ENCODE measurements around the gene RAB41.
"Not testable (repeated sequence)": the region's sequence is repeated elsewhere in the genome, so short reads cannot be mapped to it uniquely, and the experiment has no call there.

The RAB41 gene

DNA sequence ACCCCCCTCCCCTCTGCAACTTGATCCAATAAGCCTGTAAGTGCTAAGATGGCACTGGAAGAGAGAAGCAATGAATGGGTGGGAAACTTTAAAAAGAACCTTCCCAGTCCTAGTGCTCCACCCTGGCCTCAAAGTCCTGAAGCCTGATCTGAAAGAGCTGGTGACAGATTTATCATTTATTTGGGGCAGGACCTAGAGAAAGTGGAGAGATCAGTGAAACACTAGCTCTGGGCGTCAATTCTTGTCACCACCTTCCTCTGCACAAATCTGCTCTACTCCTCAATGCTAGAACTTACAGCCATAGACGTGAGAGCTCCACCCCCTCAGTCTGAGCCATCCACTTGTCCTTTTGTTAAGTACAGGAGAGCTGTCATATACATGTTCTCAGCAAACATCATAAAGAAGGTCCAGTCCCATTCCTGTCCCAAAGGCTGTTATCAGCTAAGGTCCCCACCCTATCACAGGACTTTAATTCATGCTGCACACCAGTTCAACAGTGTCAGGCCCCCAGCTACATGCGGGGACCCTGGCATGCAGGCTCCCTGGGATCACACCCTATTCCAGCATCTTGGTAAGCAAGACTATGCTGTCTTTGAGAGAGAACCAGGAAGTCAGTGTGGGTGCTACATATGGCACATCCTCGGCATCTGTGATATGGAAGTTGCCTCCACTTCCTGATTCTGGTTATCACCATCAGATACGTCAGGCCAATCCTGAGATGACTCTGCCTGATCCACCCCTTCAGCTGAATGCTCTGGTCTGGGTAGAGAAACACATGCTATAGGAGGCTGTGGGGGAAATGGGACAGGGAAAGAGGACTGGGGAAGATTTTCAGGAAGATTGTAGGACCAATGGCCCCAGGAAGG lies 24.3 kb upstream of the RAB41 start:
- Histone ChIP-seq H3K36me3 (ENCODE audit: insufficient read depth, low read depth, low read length) (no peaks in the 10 kb centered on the region), H3K9me3 (ENCODE audit: insufficient read depth, low read depth, low read length) (no peaks in the 10 kb centered on the region), H3K9ac (ENCODE audit: low read depth, low read length) (no peak overlapping the region), H3K27ac (ENCODE audit: low read length) (no peak overlapping the region), H3K4me1 (ENCODE audit: insufficient read depth, low read length) (no peaks in the 10 kb centered on the region), H3K27me3 (ENCODE audit: insufficient read depth, low read length) (no peaks in the 10 kb centered on the region), H3K4me3 (ENCODE audit: low read length) (no peak overlapping the region)

DNA sequence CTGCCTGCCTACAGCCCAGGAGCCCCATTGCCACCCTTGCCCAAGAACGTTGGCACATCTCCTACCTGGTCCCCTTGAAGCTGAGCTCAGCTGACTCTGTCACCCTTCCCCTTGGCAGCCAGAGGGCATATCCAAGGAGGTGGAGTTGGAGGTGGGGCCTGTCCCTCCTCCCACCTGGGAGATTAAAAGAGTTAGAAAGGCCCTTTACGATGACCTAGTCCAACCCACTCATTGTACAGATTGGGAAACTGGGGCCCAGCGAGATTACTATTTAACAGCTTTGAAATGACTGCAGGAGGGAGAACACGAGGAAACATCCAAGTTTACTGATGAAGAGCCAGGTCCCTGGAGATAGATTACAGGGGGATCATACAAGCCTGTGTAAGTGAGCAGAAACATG lies 21.9 kb upstream of the RAB41 start, which contains the start of gene P2RY4:
P2RY4 (minus strand) TSS at position 101 of the 400 bp plus-strand sequence. CDS start 580 bp downstream, outside the sequence.
- H3K9me3 ChIP-seq (ENCODE audit: insufficient read depth, low read depth, low read length): no peaks in the 10 kb centered on the region

DNA sequence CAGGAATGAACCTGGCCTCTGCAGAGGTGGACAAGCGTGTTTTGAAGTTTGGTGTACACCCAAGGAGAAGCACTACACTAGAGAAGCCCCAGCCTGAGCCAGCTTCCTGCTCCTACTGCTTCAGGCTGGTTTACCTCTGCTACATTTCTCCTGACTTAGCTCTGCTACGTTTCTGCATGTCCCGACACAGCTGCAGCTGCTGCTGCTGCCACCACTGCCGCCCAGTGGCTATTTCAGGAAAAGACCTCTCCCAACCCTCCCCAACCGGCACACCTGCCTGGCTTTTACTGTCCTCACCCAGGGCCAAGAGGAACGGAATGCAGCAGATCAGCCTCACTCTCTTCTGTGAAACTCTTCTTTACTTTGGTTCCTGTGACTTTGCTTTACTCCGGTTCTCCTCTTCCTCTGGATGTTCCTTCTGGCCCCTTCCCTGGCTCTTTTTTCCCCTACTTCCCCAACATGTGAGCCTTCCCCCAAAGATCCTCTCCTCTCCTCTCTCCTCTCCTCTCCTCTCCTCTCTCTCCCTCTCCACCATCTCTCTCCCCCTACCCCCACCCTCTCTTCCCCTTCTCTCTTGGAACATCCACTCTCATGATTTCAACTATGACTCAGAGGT lies 18.9 kb upstream of the RAB41 start:
- H3K4me1 ChIP-seq (ENCODE audit: insufficient read depth, low read length): no peaks in the 10 kb centered on the region
- H3K9ac ChIP-seq (ENCODE audit: low read depth, low read length): no peak overlapping the region
- no peaks in the 10 kb centered on the region for H3K27me3 ChIP-seq (ENCODE audit: insufficient read depth, low read length)
- no peak overlapping the region for H3K27ac ChIP-seq (ENCODE audit: low read length)
- H3K9me3 ChIP-seq (ENCODE audit: insufficient read depth, low read depth, low read length): no peaks in the 10 kb centered on the region
- H3K36me3 ChIP-seq (ENCODE audit: insufficient read depth, low read depth, low read length): no peaks in the 10 kb centered on the region
- H3K4me3 ChIP-seq (ENCODE audit: low read length): no peak overlapping the region

More for the DNA sequence above, 21.9 kb upstream of the RAB41 start, which contains the start of gene P2RY4:
- Histone ChIP-seq H3K36me3 (ENCODE audit: insufficient read depth, low read depth, low read length) (no peaks in the 10 kb centered on the region), H3K9ac (ENCODE audit: low read depth, low read length) (no peak within 1 kb of the TSS), H3K4me1 (ENCODE audit: insufficient read depth, low read length) (no peaks in the 10 kb centered on the region), H3K27me3 (ENCODE audit: insufficient read depth, low read length) (no peaks in the 10 kb centered on the region), H3K4me3 (ENCODE audit: low read length) (no peak within 1 kb of the TSS), H3K27ac (ENCODE audit: low read length) (no peak within 1 kb of the TSS)

DNA sequence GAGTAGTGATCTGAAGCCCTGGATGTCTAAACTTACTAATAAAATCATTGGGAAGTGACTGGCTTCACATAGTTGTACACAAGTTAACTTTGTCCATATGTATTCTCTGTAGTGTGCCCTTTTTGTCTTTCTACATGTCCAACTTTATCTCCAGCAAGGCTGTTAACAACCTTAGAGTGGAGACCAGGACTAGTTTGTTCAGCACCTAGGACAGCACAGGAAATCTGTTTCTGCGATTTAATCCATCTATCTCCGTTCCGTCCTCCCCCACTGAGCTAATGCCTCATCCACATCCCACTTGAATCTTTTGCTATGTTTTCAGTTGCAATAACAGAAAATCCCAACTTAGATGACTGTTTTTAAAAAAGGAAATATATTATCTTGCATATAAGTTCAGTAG lies 17.2 kb upstream of the RAB41 start:
- Histone ChIP-seq H3K4me1 (ENCODE audit: insufficient read depth, low read length) (no peaks in the 10 kb centered on the region), H3K27ac (ENCODE audit: low read length) (no peak overlapping the region), H3K27me3 (ENCODE audit: insufficient read depth, low read length) (no peaks in the 10 kb centered on the region), H3K9ac (ENCODE audit: low read depth, low read length) (no peak overlapping the region), H3K9me3 (ENCODE audit: insufficient read depth, low read depth, low read length) (no peaks in the 10 kb centered on the region), H3K4me3 (ENCODE audit: low read length) (no peak overlapping the region), H3K36me3 (ENCODE audit: insufficient read depth, low read depth, low read length) (no peaks in the 10 kb centered on the region)

DNA sequence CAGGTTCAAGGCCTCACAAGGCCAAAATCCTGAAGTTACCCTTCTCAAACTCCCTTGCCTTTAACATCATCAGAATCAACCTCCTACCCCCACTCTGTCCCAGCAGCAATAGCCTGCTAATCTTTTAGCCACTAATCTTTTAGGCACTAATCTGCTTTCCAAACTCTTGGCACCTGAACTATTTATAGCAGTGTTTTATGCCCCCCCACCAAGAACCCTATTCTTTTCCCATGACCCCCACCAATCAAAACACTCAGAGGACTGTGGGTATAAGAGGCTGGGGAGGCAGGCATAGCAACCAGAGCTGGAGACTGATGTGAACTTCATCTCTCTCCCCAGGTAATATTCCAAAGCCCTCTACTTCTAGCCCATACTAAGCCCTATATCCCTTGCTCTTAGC lies 13.9 kb upstream of the RAB41 start, which contains the start of gene ARR3:
ARR3 (plus strand) TSS at position 301 of the 400 bp plus-strand sequence. CDS start 1,052 bp downstream, outside the sequence.
- H3K4me3 ChIP-seq (ENCODE audit: low read length): no peak within 1 kb of the TSS
- H3K4me1 ChIP-seq (ENCODE audit: insufficient read depth, low read length): no peaks in the 10 kb centered on the region
- H3K9me3 ChIP-seq (ENCODE audit: insufficient read depth, low read depth, low read length): no peaks in the 10 kb centered on the region
- no peaks in the 10 kb centered on the region for H3K36me3 ChIP-seq (ENCODE audit: insufficient read depth, low read depth, low read length)
- no peak within 1 kb of the TSS for H3K9ac ChIP-seq (ENCODE audit: low read depth, low read length)
- no peak within 1 kb of the TSS for H3K27ac ChIP-seq (ENCODE audit: low read length)
- H3K27me3 ChIP-seq (ENCODE audit: insufficient read depth, low read length): no peaks in the 10 kb centered on the region

DNA sequence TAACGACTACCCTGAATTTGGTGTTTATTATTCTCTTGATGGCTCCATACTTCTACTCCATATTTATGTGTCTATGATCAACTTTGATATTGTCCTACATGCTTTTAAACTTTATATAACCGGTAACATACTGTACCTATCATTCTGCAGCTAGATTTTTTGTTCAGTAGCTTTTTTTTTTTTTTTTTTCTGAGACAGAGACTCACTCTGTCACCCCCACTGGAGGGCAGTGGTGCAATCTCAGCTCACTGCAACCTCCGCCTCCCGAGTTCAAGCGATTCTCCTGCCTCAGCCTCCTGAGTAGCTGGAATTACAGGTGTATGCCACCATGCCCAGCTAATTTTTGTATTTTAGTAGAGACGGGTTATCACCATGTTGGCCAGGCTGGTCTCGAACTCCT lies 7.9 kb upstream of the RAB41 start:
- H3K27ac ChIP-seq (ENCODE audit: low read length); H3K9ac ChIP-seq (ENCODE audit: low read depth, low read length); H3K4me1 ChIP-seq (ENCODE audit: insufficient read depth, low read length); H3K9me3 ChIP-seq (ENCODE audit: insufficient read depth, low read depth, low read length); H3K36me3 ChIP-seq (ENCODE audit: insufficient read depth, low read depth, low read length); H3K27me3 ChIP-seq (ENCODE audit: insufficient read depth, low read length); H3K4me3 ChIP-seq (ENCODE audit: low read length): not testable (repeated sequence)

DNA sequence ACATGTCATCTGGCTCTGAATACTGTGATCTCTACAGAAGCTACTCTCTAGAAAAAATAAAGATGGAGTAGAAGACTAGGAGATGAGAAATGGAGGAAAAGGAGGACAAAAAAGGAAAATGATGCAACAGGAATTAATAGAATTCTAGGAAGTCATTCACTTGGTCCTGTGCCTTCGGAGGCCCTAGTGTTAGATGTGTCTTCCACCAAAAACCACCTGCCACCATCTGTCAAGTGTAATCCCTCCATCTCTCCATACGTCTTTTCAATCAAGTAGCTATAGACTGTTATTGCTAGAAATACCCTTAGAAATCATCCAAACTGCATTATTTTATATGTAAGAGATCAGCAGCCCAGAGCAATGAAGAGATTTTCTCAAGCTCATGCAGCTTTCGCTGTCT lies 2.9 kb upstream of the RAB41 start:
- H3K9me3 ChIP-seq (ENCODE audit: insufficient read depth, low read depth, low read length): no peaks in the 10 kb centered on the region
- no peaks in the 10 kb centered on the region for H3K27me3 ChIP-seq (ENCODE audit: insufficient read depth, low read length)
- no peak overlapping the region for H3K9ac ChIP-seq (ENCODE audit: low read depth, low read length)
- no peaks in the 10 kb centered on the region for H3K4me1 ChIP-seq (ENCODE audit: insufficient read depth, low read length)
- no peaks in the 10 kb centered on the region for H3K36me3 ChIP-seq (ENCODE audit: insufficient read depth, low read depth, low read length)
- H3K4me3 ChIP-seq (ENCODE audit: low read length): no peak overlapping the region
- H3K27ac ChIP-seq (ENCODE audit: low read length): no peak overlapping the region

DNA sequence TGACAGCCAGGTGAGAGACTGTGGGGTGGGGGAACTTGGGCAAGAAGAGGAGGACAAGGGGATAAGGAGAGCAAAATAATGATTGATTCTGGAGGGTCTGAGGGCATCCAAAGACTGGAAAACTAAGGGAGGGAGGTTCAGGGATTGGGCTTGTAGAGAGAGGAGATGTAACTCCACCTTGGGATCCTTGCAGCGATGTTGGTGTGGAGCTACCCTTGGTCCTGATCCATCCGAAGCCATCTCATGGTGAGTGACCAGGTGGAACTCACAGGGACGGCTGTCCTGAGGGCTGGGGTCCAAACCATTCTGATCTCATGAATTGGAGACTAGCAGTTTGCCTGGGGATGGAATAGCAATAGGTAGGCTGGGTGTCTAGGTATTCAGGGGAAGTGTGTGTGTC lies 1.4 kb upstream of the RAB41 start:
- H3K4me1 ChIP-seq (ENCODE audit: insufficient read depth, low read length): no peaks in the 10 kb centered on the region
- H3K27me3 ChIP-seq (ENCODE audit: insufficient read depth, low read length): no peaks in the 10 kb centered on the region
- no peak overlapping the region for H3K9ac ChIP-seq (ENCODE audit: low read depth, low read length)
- no peaks in the 10 kb centered on the region for H3K36me3 ChIP-seq (ENCODE audit: insufficient read depth, low read depth, low read length)
- H3K4me3 ChIP-seq (ENCODE audit: low read length): no peak overlapping the region
- H3K27ac ChIP-seq (ENCODE audit: low read length): no peak overlapping the region
- H3K9me3 ChIP-seq (ENCODE audit: insufficient read depth, low read depth, low read length): no peaks in the 10 kb centered on the region

DNA sequence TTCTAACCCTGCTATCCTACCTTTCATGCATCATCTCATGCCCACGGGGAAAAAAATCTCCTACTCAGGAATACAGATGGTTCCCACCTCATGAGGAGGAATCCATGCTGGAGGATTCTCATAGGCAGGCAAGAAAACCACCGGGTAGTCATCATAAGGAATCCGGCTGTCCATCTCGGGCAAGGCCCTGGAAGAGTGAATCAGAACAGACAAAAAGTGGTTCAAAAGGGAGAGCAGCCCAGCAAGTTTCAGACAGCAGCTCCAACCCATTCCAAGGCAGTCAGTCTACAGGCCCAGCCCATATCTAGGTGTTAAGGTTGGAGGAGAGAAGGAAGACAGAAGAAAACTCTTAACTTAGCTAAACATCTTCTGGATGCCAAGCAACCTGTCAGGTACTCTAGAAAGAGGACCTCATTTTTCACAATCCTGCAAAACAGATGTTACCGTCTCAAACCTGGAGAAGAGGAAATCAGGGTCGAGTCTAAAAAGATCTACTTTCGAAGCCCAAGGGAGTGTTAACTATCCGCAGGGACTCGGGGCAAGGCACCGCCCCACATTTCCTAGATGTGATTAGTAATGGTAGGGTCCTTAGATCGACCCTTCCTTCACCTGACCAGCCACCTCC lies 7.3 kb downstream of the RAB41 start:
- Histone ChIP-seq H3K27ac (ENCODE audit: low read length) (no peak overlapping the region), H3K4me1 (ENCODE audit: insufficient read depth, low read length) (0 out of 2 replicates have a peak, but pooled peaks cover 4% of the 10 kb centered on the region), H3K27me3 (ENCODE audit: insufficient read depth, low read length) (no peaks in the 10 kb centered on the region), H3K4me3 (ENCODE audit: low read length) (peak overlapping the region; percentile 94), H3K36me3 (ENCODE audit: insufficient read depth, low read depth, low read length) (peaks cover 37% of the 10 kb centered on the region), H3K9me3 (ENCODE audit: insufficient read depth, low read depth, low read length) (no peaks in the 10 kb centered on the region), H3K9ac (ENCODE audit: low read depth, low read length) (peak overlapping the region; percentile 94)

DNA sequence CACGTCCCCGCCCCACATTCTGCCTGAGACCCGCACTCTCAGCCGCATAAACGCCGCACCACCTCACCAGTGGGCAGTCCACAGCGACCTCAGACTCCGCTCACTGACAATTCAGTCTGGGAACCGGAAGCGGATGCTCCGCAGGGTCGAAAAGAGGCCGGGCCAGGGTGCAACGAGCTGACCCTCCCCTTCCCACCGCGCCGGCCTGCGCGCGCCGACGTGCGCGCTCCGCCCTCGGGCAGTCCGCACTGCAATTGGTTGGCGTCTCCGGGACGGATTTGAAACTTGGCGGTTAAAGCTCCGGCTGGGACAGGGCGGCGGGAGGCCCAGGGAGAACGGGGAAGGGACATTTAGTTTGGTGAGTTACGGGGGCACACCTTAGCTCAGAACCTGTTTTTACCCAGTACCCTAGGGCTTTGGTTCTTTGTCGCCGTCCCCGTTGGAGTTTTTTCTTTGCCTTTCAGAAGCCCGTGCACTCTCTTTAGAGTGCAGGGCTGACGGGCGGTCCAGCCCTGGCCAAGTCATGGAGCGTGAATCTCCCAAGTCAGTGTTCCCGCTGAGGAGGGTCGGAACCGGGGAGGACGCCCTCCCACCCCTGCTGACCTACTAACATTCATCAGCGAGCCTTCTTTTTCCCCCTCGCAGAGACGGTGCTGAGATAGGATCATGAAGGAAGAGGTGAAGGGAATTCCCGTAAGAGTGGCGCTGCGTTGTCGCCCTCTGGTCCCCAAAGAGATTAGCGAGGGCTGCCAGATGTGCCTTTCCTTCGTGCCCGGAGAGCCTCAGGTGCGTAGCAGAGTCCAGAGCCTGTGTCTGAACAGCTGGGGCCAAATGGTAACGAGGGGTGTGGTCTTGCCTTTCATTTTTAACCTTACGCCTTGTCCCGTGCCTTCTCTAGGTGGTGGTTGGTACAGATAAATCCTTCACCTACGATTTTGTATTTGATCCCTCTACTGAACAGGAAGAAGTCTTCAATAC lies 8.1 kb downstream of the RAB41 start, which contains the start of the genes KIF4A and PDZD11:
KIF4A (plus strand) TSS at position 312 of the 978 bp plus-strand sequence; CDS start at position 667, 355 bp downstream.
PDZD11 (minus strand) TSS at position 135 of the 978 bp plus-strand sequence. CDS start 586 bp downstream, outside the sequence.
- Histone ChIP-seq H3K9me3 (ENCODE audit: insufficient read depth, low read depth, low read length) (no peaks in the 10 kb centered on the region), H3K27ac (ENCODE audit: low read length) (peak within 1 kb of the TSS; percentile 76), H3K36me3 (ENCODE audit: insufficient read depth, low read depth, low read length) (peaks cover 40% of the 10 kb centered on the region), H3K9ac (ENCODE audit: low read depth, low read length) (peak within 1 kb of the TSS; percentile 94), H3K4me1 (ENCODE audit: insufficient read depth, low read length) (0 out of 2 replicates have a peak, but pooled peaks cover 4% of the 10 kb centered on the region), H3K27me3 (ENCODE audit: insufficient read depth, low read length) (no peaks in the 10 kb centered on the region), H3K4me3 (ENCODE audit: low read length) (peak within 1 kb of the TSS; percentile 94)
